Myometrial cell (primary cell): Measurements from ENCODE around the gene DHRS1. TPM values are rescaled to one million over a fixed set of nuclear protein-coding genes. Genes with fewer than 3 reads are reported as not detected.

Experiments
- total RNA-seq: library from RNA; depleted of rRNA; stranded (reverse); fragments of >200 nt; gene quantifications from 2 replicates; pipeline ENCODE4 v1.2.3, GENCODE V29; 2015

DHRS1 gene
- 15.3 and 21.3 TPM in 2 replicates for total RNA-seq

GRCh38 chr14:24299255-24300191 is at the start of gene DHRS1, which contains the start of gene NOP9:
Gene DHRS1, minus strand, starts transcription at chr14:24299780. Its CDS starts 674 bp downstream, at chr14:24299106.
Gene NOP9, plus strand, starts transcription at chr14:24299850. Its CDS starts 105 bp downstream, at chr14:24299955.

GRCh38 chr14:24339284-24340151 is 39.9 kb upstream of the DHRS1 start, which contains the start of gene RIPK3:
Gene RIPK3, minus strand, starts transcription at chr14:24339991. Its CDS starts 165 bp downstream, at chr14:24339826.

GRCh38 chr14:24334431-24335291 is 35.1 kb upstream of the DHRS1 start, which contains the start of gene ADCY4:
Gene ADCY4, minus strand, starts transcription at chr14:24335071. Its CDS starts 419 bp downstream, at chr14:24334652.

GRCh38 chr14:24310646-24311604 is 11.3 kb upstream of the DHRS1 start, which contains the start of gene LTB4R:
Gene LTB4R, plus strand, starts transcription at chr14:24311502. Its CDS starts 4,150 bp downstream, at chr14:24315652.

GRCh38 chr14:24309538-24310264 is 10.1 kb upstream of the DHRS1 start, which contains the start of gene LTB4R2:
Gene LTB4R2, plus strand, starts transcription at chr14:24310140. Its CDS starts 525 bp downstream, at chr14:24310665.

GRCh38 chr14:24307575-24308341 is 8.2 kb upstream of the DHRS1 start, which contains the start of gene CIDEB:
Gene CIDEB, minus strand, starts transcription at chr14:24307977. Its CDS starts 119 bp downstream, at chr14:24307858.

GRCh38 chr14:24271134-24271833 is 28.3 kb downstream of the DHRS1 start, which contains the start of gene RABGGTA:
Gene RABGGTA, minus strand, starts transcription at chr14:24271597. Its CDS starts 482 bp downstream, at chr14:24271115.

GRCh38 chr14:24262821-24263733 is 36.5 kb downstream of the DHRS1 start, which contains the start of gene TGM1:
Gene TGM1, minus strand, starts transcription at chr14:24263177. Its CDS starts 825 bp downstream, at chr14:24262352.

Other genes starting within 250 kb of the DHRS1 start
- gene CARMIL3, start 247.8 kb downstream of the DHRS1 start, total RNA-seq = not detected in 2 replicates
- gene CPNE6, start 228.2 kb downstream of the DHRS1 start, total RNA-seq = not detected in 2 replicates
- 44.0 and 79.9 TPM in 2 replicates for gene PCK2, start 205.5 kb downstream of the DHRS1 start, total RNA-seq
- 57.1 and 70.3 TPM in 2 replicates for gene DCAF11, start 185.0 kb downstream of the DHRS1 start, total RNA-seq
- gene NRL, start 184.8 kb downstream of the DHRS1 start, total RNA-seq = under 0.01 and 0.29 TPM in 2 replicates
- not detected in 2 replicates for gene FITM1, start 169.1 kb downstream of the DHRS1 start, total RNA-seq
- 181 and 193 TPM in 2 replicates for gene PSME1, start 163.6 kb downstream of the DHRS1 start, total RNA-seq
- 14.0 and 20.2 TPM in 2 replicates for gene EMC9, start 158.2 kb downstream of the DHRS1 start, total RNA-seq
- gene PSME2, start 153.2 kb downstream of the DHRS1 start, total RNA-seq = 105 and 124 TPM in 2 replicates
- 35.7 and 41.8 TPM in 2 replicates for gene RNF31, start 152.3 kb downstream of the DHRS1 start, total RNA-seq
- 66.8 and 80.4 TPM in 2 replicates for gene IRF9, start 138.5 kb downstream of the DHRS1 start, total RNA-seq
- 20.0 and 44.7 TPM in 2 replicates for gene REC8, start 127.7 kb downstream of the DHRS1 start, total RNA-seq
- gene IPO4, start 111.0 kb downstream of the DHRS1 start, total RNA-seq = 70.4 and 79.0 TPM in 2 replicates
- gene TM9SF1, start 104.3 kb downstream of the DHRS1 start, total RNA-seq = 85.9 and 92.5 TPM in 2 replicates
- not detected in 2 replicates for gene TSSK4, start 94.1 kb downstream of the DHRS1 start, total RNA-seq
- 28.0 and 40.8 TPM in 2 replicates for gene CHMP4A, start 86.3 kb downstream of the DHRS1 start, total RNA-seq
- gene MDP1, start 83.7 kb downstream of the DHRS1 start, total RNA-seq = 11.8 and 12.8 TPM in 2 replicates
- gene NEDD8, start 67.4 kb downstream of the DHRS1 start, total RNA-seq = 229 and 231 TPM in 2 replicates
- gene GMPR2, start 66.9 kb downstream of the DHRS1 start, total RNA-seq = 83.0 and 111 TPM in 2 replicates
- gene TINF2, start 57.2 kb downstream of the DHRS1 start, total RNA-seq = 48.6 and 95.1 TPM in 2 replicates
- gene TGM1, start 36.6 kb downstream of the DHRS1 start, total RNA-seq = 0.35 and 4.0 TPM in 2 replicates
- 33.1 and 65.2 TPM in 2 replicates for gene RABGGTA, start 28.2 kb downstream of the DHRS1 start, total RNA-seq
- gene NOP9, start 70 bp upstream of the DHRS1 start, total RNA-seq = 15.0 and 22.0 TPM in 2 replicates
- 1.4 and 2.3 TPM in 2 replicates for gene CIDEB, start 8.2 kb upstream of the DHRS1 start, total RNA-seq
- 0.18 and 1.4 TPM in 2 replicates for gene LTB4R2, start 10.4 kb upstream of the DHRS1 start, total RNA-seq
- gene LTB4R, start 11.7 kb upstream of the DHRS1 start, total RNA-seq = under 0.01 and 0.71 TPM in 2 replicates
- gene ADCY4, start 35.3 kb upstream of the DHRS1 start, total RNA-seq = not detected in 2 replicates
- gene RIPK3, start 40.2 kb upstream of the DHRS1 start, total RNA-seq = not detected in 2 replicates
- 27.8 and 35.7 TPM in 2 replicates for gene NFATC4, start 68.4 kb upstream of the DHRS1 start, total RNA-seq
- gene NYNRIN, start 99.2 kb upstream of the DHRS1 start, total RNA-seq = 11.9 and 12.1 TPM in 2 replicates
- gene CBLN3, start 129.9 kb upstream of the DHRS1 start, total RNA-seq = 2.8 and 4.6 TPM in 2 replicates
- 39.5 and 41.8 TPM in 2 replicates for gene KHNYN, start 130.2 kb upstream of the DHRS1 start, total RNA-seq
- 18.1 and 32.9 TPM in 2 replicates for gene SDR39U1, start 143.0 kb upstream of the DHRS1 start, total RNA-seq
- not detected in 2 replicates for gene CMA1, start 208.5 kb upstream of the DHRS1 start, total RNA-seq